Neural cell (in vitro differentiated cells): Measurements from ENCODE around the gene CMYA5.

Experiments used
- EP300 ChIP-seq: fragments of 450-650 bp; conservative IDR thresholded peaks from 2 replicates; pipeline ENCODE4 v1.6.1; 2014; ENCODE audit warnings: antibody characterized with exemption, mild to moderate bottlenecking, moderate library complexity; ENCODE audit not compliant: poor library complexity, severe bottlenecking
- POLR2AphosphoS5 ChIP-seq: IDR thresholded peaks from 2 replicates; pipeline ENCODE4 v1.6.1; 2012
- TF ChIP-seq, protein P1 (sequence below): IDR thresholded peaks from 2 replicates; pipeline ENCODE4 v1.6.1; 2012; ENCODE audit warnings: borderline replicate concordance
- TF ChIP-seq, protein P2 (sequence below): fragments of 450-650 bp; IDR thresholded peaks from 2 replicates; pipeline ENCODE4 v1.5.1; 2014; ENCODE audit warnings: antibody characterized with exemption, mild to moderate bottlenecking, moderate library complexity; ENCODE audit not compliant: poor library complexity, severe bottlenecking

DNA sequence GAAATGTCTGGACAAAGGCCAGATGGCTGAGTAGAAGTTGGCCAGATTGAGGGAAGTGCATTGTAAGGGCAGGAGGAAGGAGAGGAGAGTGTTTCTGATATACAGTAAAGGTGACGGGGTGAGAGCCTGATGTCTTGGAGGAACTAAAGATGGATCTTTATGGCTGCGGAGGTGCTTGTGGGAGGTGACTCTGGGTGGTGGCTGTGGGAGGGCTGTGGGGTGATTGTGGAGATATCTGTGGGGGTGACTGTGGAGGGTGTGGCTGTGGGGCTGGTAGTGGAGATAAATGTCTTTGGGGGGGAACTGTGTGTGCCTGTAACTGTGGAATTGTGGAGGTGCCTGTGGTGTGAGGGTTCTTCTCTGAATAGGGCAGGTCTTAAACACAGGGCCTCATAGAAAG is 121.4 kb downstream of the CMYA5 start:
- no peak for TF ChIP-seq EP300
- TF ChIP-seq, protein P1, sequence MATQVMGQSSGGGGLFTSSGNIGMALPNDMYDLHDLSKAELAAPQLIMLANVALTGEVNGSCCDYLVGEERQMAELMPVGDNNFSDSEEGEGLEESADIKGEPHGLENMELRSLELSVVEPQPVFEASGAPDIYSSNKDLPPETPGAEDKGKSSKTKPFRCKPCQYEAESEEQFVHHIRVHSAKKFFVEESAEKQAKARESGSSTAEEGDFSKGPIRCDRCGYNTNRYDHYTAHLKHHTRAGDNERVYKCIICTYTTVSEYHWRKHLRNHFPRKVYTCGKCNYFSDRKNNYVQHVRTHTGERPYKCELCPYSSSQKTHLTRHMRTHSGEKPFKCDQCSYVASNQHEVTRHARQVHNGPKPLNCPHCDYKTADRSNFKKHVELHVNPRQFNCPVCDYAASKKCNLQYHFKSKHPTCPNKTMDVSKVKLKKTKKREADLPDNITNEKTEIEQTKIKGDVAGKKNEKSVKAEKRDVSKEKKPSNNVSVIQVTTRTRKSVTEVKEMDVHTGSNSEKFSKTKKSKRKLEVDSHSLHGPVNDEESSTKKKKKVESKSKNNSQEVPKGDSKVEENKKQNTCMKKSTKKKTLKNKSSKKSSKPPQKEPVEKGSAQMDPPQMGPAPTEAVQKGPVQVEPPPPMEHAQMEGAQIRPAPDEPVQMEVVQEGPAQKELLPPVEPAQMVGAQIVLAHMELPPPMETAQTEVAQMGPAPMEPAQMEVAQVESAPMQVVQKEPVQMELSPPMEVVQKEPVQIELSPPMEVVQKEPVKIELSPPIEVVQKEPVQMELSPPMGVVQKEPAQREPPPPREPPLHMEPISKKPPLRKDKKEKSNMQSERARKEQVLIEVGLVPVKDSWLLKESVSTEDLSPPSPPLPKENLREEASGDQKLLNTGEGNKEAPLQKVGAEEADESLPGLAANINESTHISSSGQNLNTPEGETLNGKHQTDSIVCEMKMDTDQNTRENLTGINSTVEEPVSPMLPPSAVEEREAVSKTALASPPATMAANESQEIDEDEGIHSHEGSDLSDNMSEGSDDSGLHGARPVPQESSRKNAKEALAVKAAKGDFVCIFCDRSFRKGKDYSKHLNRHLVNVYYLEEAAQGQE = no peak
- TF ChIP-seq, protein P2, sequence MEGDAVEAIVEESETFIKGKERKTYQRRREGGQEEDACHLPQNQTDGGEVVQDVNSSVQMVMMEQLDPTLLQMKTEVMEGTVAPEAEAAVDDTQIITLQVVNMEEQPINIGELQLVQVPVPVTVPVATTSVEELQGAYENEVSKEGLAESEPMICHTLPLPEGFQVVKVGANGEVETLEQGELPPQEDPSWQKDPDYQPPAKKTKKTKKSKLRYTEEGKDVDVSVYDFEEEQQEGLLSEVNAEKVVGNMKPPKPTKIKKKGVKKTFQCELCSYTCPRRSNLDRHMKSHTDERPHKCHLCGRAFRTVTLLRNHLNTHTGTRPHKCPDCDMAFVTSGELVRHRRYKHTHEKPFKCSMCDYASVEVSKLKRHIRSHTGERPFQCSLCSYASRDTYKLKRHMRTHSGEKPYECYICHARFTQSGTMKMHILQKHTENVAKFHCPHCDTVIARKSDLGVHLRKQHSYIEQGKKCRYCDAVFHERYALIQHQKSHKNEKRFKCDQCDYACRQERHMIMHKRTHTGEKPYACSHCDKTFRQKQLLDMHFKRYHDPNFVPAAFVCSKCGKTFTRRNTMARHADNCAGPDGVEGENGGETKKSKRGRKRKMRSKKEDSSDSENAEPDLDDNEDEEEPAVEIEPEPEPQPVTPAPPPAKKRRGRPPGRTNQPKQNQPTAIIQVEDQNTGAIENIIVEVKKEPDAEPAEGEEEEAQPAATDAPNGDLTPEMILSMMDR = no peak
- TF ChIP-seq POLR2AphosphoS5 = no peak
